ENCODE measurements around the gene KIAA1671.

DNA sequence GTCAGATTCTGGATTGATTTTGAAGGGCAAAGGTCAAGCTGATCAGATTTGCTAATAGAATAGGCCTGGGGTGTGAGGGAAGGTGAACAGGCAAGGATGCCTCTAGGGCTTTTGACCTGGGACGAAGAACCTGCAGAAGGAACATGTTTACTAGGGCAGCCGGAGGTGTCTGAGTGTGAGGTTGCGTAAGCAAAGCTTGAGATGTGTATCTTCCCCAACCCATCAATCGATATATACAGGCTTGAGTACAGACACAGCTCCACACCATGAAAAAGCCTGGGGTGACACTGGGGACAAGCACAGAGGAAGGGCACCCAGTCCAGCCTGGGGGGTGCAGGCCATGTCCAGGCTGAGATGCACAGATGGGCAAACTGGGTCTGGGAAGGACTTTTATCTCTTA lies 7.1 kb upstream of the KIAA1671 start:
- TF ChIP-seq, protein P1, sequence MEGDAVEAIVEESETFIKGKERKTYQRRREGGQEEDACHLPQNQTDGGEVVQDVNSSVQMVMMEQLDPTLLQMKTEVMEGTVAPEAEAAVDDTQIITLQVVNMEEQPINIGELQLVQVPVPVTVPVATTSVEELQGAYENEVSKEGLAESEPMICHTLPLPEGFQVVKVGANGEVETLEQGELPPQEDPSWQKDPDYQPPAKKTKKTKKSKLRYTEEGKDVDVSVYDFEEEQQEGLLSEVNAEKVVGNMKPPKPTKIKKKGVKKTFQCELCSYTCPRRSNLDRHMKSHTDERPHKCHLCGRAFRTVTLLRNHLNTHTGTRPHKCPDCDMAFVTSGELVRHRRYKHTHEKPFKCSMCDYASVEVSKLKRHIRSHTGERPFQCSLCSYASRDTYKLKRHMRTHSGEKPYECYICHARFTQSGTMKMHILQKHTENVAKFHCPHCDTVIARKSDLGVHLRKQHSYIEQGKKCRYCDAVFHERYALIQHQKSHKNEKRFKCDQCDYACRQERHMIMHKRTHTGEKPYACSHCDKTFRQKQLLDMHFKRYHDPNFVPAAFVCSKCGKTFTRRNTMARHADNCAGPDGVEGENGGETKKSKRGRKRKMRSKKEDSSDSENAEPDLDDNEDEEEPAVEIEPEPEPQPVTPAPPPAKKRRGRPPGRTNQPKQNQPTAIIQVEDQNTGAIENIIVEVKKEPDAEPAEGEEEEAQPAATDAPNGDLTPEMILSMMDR (IDR thresholded peaks at IDR 0.05; ENCODE audit: low read length): no peak
- no peak for TF ChIP-seq EZH2 (IDR thresholded peaks at IDR 0.05; ENCODE audit: borderline replicate concordance, low read length)
